HepG2 (cell line): ENCODE measurements around the gene ING5. TPM values are rescaled to one million over a fixed set of nuclear protein-coding genes. Genes with fewer than 3 reads are reported as not detected.

Experiments
- EP300 ChIP-seq, 3 experiments: sonication (generic) in 1 of 3; formaldehyde crosslinking in 1 of 3; IDR thresholded peaks; 2 replicates each; pipeline versions ENCODE4 v1.5.1 to v1.6.1; 2011 to 2020; ENCODE audit warnings: low read depth in 2 of 3, low read length in 2 of 3, borderline replicate concordance in 1 of 3, improper control_type of control experiment in 1 of 3, mild to moderate bottlenecking in 1 of 3, missing genetic modification reagents in 1 of 3, moderate library complexity in 1 of 3
- ERF ChIP-seq: IDR thresholded peaks from 2 replicates; pipeline ENCODE4 v1.6.1; 2018; ENCODE audit warnings: missing biosample characterization, missing genetic modification reagents
- REL ChIP-seq: sonication (generic); formaldehyde crosslinking; conservative IDR thresholded peaks from 2 replicates; pipeline ENCODE4 v1.8.0; 2022; ENCODE audit warnings: mild to moderate bottlenecking, missing genetic modification reagents, moderate library complexity
- ZBTB7A ChIP-seq: sonication (generic); formaldehyde crosslinking; IDR thresholded peaks from 2 replicates; pipeline ENCODE4 v1.8.0; 2022; ENCODE audit warnings: mild to moderate bottlenecking, missing genetic modification reagents
- ZFP1 ChIP-seq: IDR thresholded peaks from 2 replicates; pipeline ENCODE4 v1.6.1; 2016
- ZFP41 ChIP-seq: sonication (generic); formaldehyde crosslinking; IDR thresholded peaks from 2 replicates; pipeline ENCODE4 v1.4.0; 2020; ENCODE audit warnings: mild to moderate bottlenecking, missing genetic modification reagents, borderline replicate concordance
- ZMAT3 ChIP-seq: sonication (generic); formaldehyde crosslinking; conservative IDR thresholded peaks from 2 replicates; pipeline ENCODE4 v1.7.0; 2021; ENCODE audit warnings: missing genetic modification reagents
- ZNF276 ChIP-seq: sonication (generic); formaldehyde crosslinking; IDR thresholded peaks from 2 replicates; pipeline ENCODE4 v1.4.0; 2020; ENCODE audit warnings: mild to moderate bottlenecking, low read depth, missing genetic modification reagents
- ZNF317 ChIP-seq: sonication (generic); formaldehyde crosslinking; IDR thresholded peaks from 2 replicates; pipeline ENCODE4 v1.5.0; 2020; ENCODE audit warnings: mild to moderate bottlenecking, missing genetic modification reagents
- ZNF446 ChIP-seq: sonication (generic); formaldehyde crosslinking; IDR thresholded peaks from 2 replicates; pipeline ENCODE4 v1.5.0; 2020; ENCODE audit warnings: mild to moderate bottlenecking, missing genetic modification reagents
- ZNF460 ChIP-seq: sonication (generic); formaldehyde crosslinking; IDR thresholded peaks from 2 replicates; pipeline ENCODE4 v1.5.1; 2020; ENCODE audit warnings: missing genetic modification reagents, mild to moderate bottlenecking, borderline replicate concordance
- polyA plus RNA-seq, 8 experiments: library from polyadenylated mRNA; depleted of rRNA in 3 of 8; stranded (reverse) in 7 of 8; unstranded in 1 of 8; fragments of >200 nt; fragmentation: Illumina TruSeq in 4 of 8; extraction: Trizol in 4 of 8; gene quantifications; 2 replicates each; pipeline versions ENCODE4 v1.2.1 to v1.2.3, GENCODE V29; 2011 to 2016; ENCODE audit warnings: low read depth in 4 of 8, missing spikeins in 1 of 8, mixed read lengths in 1 of 8; ENCODE audit not compliant: insufficient read depth in 1 of 8
- total RNA-seq, 5 experiments: library from RNA; depleted of rRNA; stranded (reverse); fragments of >200 nt; fragmentation: Illumina TruSeq; extraction: Trizol; gene quantifications; 2 replicates each; pipeline ENCODE4 v1.2.3, GENCODE V29; 2016; ENCODE audit warnings: low read depth in 1 of 5
- TF ChIP-seq, protein P1 (sequence below), 2 experiments: fragments of 450-650 bp in 1 of 2; sonication (generic) in 1 of 2; formaldehyde crosslinking in 1 of 2; IDR thresholded peaks; 2 replicates each; pipeline versions ENCODE4 v1.6.1 to v1.8.0; 2016 to 2022; ENCODE audit warnings: antibody characterized with exemption in 1 of 2, mild to moderate bottlenecking in 1 of 2, missing genetic modification reagents in 1 of 2
- TF ChIP-seq, protein P2 (sequence below): IDR thresholded peaks from 2 replicates; pipeline ENCODE4 v1.6.1; 2016; ENCODE audit warnings: low read depth
- TF ChIP-seq, protein P3 (sequence below): sonication (generic); formaldehyde crosslinking; IDR thresholded peaks from 2 replicates; pipeline ENCODE4 v1.4.0; 2020; ENCODE audit warnings: missing genetic modification reagents

Gene ING5
- total and polyA plus RNA-seq, 2 of the 13 experiments (the other 11 are each of a cell fraction or from before 2014, with no cell fraction given): 61.9 to 71.9 TPM

DNA sequence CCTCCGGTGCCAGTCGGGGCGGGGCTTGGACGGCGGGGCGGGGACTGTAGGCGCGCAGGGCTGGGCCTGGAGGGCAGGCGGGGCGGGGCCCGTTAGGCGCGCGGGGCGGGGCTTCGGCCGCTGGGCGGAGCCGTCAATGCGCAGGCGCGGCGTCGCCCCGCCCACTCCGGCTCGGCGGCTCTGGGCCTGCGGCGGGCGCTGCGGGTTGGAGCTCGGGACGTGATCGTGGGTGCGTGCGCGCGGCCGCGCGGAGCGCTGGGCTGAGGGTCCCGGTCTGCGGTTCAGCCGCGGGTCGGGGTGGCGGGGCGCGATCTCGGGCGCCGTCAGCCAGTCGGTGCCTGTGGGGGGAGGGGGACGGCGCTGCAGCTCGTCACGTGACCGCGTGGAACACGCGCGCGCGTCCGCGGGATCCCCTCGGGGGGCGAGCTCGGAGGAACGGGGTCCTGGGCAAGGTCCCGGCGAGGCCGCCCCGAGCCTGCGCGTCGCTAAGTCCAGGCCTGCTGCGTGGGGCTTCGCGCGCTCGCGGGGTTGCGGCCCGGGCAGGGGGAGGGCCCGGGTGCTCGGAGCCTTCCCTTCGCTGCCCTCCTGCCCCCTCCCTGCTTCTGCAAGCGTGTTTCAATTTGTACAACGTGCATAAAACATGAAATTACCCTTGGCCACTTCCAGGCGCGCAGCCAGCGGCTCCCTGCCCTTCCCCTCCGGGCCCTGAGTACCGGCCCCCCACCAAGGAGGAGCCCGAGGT is 32.8 kb downstream of the ING5 start, which contains the start of gene D2HGDH (continued):
- TF ChIP-seq, protein P1, sequence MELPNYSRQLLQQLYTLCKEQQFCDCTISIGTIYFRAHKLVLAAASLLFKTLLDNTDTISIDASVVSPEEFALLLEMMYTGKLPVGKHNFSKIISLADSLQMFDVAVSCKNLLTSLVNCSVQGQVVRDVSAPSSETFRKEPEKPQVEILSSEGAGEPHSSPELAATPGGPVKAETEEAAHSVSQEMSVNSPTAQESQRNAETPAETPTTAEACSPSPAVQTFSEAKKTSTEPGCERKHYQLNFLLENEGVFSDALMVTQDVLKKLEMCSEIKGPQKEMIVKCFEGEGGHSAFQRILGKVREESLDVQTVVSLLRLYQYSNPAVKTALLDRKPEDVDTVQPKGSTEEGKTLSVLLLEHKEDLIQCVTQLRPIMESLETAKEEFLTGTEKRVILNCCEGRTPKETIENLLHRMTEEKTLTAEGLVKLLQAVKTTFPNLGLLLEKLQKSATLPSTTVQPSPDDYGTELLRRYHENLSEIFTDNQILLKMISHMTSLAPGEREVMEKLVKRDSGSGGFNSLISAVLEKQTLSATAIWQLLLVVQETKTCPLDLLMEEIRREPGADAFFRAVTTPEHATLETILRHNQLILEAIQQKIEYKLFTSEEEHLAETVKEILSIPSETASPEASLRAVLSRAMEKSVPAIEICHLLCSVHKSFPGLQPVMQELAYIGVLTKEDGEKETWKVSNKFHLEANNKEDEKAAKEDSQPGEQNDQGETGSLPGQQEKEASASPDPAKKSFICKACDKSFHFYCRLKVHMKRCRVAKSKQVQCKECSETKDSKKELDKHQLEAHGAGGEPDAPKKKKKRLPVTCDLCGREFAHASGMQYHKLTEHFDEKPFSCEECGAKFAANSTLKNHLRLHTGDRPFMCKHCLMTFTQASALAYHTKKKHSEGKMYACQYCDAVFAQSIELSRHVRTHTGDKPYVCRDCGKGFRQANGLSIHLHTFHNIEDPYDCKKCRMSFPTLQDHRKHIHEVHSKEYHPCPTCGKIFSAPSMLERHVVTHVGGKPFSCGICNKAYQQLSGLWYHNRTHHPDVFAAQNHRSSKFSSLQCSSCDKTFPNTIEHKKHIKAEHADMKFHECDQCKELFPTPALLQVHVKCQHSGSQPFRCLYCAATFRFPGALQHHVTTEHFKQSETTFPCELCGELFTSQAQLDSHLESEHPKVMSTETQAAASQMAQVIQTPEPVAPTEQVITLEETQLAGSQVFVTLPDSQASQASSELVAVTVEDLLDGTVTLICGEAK (IDR thresholded peaks at IDR 0.05): no peak
- TF ChIP-seq, protein P1 (CRISPR knock-in tag; IDR thresholded peaks at IDR 0.05): no peak
- peak; percentile 76 for TF ChIP-seq ZMAT3
- peak; percentile 75; the same call in 1 of the 2 replicates for TF ChIP-seq ZNF446
- peak in 1 of 2 experiments; percentile 4; a peak in 1 of 4 replicates for TF ChIP-seq EP300 (IDR thresholded peaks at IDR 0.05; ENCODE audit: low read depth in 2 of 2, low read length in 2 of 2)
- peak; percentile 25; the same call in 1 of the 2 replicates for TF ChIP-seq EP300 (CRISPR knock-in tag; IDR thresholded peaks at IDR 0.05; ENCODE audit: borderline replicate concordance)
- TF ChIP-seq ZNF460 (CRISPR knock-in tag): no peak
- TF ChIP-seq, protein P2, sequence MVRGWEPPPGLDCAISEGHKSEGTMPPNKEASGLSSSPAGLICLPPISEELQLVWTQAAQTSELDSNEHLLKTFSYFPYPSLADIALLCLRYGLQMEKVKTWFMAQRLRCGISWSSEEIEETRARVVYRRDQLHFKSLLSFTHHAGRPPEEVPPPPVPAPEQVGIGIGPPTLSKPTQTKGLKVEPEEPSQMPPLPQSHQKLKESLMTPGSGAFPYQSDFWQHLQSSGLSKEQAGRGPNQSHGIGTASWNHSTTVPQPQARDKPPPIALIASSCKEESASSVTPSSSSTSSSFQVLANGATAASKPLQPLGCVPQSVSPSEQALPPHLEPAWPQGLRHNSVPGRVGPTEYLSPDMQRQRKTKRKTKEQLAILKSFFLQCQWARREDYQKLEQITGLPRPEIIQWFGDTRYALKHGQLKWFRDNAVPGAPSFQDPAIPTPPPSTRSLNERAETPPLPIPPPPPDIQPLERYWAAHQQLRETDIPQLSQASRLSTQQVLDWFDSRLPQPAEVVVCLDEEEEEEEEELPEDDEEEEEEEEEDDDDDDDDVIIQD (CRISPR knock-in tag): no peak
- peak; percentile 60; the same call in 1 of the 2 replicates for TF ChIP-seq REL (CRISPR knock-in tag)
- peak; percentile 76; the same call in 1 of the 2 replicates for TF ChIP-seq ZBTB7A (CRISPR knock-in tag)
- TF ChIP-seq ZNF276 (CRISPR knock-in tag): 0 out of 2 replicates have a peak, but pooled peaks have one; percentile 4
- TF ChIP-seq ERF (CRISPR knock-in tag): no peak
- TF ChIP-seq ZNF317 (CRISPR knock-in tag): no peak
- TF ChIP-seq ZFP41 (CRISPR knock-in tag): no peak
- no peak for TF ChIP-seq ZFP1 (CRISPR knock-in tag)
- TF ChIP-seq, protein P3, sequence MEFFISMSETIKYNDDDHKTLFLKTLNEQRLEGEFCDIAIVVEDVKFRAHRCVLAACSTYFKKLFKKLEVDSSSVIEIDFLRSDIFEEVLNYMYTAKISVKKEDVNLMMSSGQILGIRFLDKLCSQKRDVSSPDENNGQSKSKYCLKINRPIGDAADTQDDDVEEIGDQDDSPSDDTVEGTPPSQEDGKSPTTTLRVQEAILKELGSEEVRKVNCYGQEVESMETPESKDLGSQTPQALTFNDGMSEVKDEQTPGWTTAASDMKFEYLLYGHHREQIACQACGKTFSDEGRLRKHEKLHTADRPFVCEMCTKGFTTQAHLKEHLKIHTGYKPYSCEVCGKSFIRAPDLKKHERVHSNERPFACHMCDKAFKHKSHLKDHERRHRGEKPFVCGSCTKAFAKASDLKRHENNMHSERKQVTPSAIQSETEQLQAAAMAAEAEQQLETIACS: peak; percentile 87
